Measurements from ENCODE around the gene WDR87. TPM values are rescaled to one million over a fixed set of nuclear protein-coding genes. Genes with fewer than 3 reads are reported as not detected.

The WDR87 gene
- total RNA-seq, 1 experiment from 2014 or later: not detected

GRCh38 chr19:37947778-37948177, 41.4 kb upstream of the WDR87 start:
- in situ Hi-C loops (cut with HindIII; ENCODE audit: low pct_unique_long_range_greater_than_20kb, low sequenced_read_pairs) (no loop called here), intact Hi-C loops (cut with micrococcal nuclease; ENCODE audit: unreplicated experiment) (no loop called here)
- no peak for ATAC-seq
- Histone ChIP-seq H3K9me3 (ENCODE audit: control insufficient read depth, insufficient read depth, low read depth, low read length) (no peaks in the 10 kb centered on the region), H3K4me1 (ENCODE audit: control insufficient read depth, insufficient read depth, low read length) (no peaks in the 10 kb centered on the region; the same call in 1 of the 2 replicates), H3K36me3 (ENCODE audit: control insufficient read depth, insufficient read depth, low read length) (no peaks in the 10 kb centered on the region), H3K27ac (ENCODE audit: low read length) (no peak overlapping the region), H3K27me3 (ENCODE audit: control insufficient read depth, insufficient read depth, low read length) (no peaks in the 10 kb centered on the region), H3K4me3 (ENCODE audit: low read depth in 2 of 2, low read length in 2 of 2) (no peak overlapping the region)
- no peak for TF ChIP-seq POLR2AphosphoS5 (IDR thresholded peaks at IDR 0.05; ENCODE audit: low read depth, low read length)
- TF ChIP-seq, protein P1, sequence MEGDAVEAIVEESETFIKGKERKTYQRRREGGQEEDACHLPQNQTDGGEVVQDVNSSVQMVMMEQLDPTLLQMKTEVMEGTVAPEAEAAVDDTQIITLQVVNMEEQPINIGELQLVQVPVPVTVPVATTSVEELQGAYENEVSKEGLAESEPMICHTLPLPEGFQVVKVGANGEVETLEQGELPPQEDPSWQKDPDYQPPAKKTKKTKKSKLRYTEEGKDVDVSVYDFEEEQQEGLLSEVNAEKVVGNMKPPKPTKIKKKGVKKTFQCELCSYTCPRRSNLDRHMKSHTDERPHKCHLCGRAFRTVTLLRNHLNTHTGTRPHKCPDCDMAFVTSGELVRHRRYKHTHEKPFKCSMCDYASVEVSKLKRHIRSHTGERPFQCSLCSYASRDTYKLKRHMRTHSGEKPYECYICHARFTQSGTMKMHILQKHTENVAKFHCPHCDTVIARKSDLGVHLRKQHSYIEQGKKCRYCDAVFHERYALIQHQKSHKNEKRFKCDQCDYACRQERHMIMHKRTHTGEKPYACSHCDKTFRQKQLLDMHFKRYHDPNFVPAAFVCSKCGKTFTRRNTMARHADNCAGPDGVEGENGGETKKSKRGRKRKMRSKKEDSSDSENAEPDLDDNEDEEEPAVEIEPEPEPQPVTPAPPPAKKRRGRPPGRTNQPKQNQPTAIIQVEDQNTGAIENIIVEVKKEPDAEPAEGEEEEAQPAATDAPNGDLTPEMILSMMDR (IDR thresholded peaks at IDR 0.05): no peak
- TF ChIP-seq REST (IDR thresholded peaks at IDR 0.05; ENCODE audit: insufficient read depth in 1 of 2, low read depth in 2 of 2, low read length in 1 of 2): no peak
- TF ChIP-seq TCF7L2 (IDR thresholded peaks at IDR 0.05; ENCODE audit: low read depth, low read length): no peak
- TF ChIP-seq SIN3A (IDR thresholded peaks at IDR 0.05; ENCODE audit: borderline replicate concordance, insufficient read depth, low read depth, low read length): no peak
- ChIA-PET CTCF (no interaction called here), POLR2A (no interaction called here)
- no peak for DNase-seq (ENCODE audit: low read depth, low spot score)
- no TSS peak for BruUV-seq (replicated peaks)

DNA sequence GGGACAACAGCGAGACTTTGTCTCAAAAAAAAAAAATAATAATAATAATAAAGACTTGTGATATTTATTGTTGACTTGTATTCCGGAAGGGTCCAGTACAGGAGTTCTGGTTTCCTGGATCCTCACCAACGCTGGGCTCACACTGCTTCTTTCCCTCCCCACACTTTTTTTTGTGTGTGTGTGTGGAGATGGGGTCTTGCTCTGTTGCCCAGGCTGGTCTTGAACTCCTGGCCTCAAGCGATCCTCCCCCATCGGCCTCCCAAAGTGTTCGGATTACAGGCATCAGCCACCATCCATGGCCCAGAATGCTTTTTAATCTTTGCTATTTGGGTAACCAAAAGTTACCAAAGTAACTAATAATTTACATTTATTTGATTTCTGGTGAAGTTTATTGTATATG, 39.7 kb upstream of the WDR87 start:
- ChIA-PET POLR2A (no interaction called here), CTCF (no interaction called here)
- Histone ChIP-seq H3K9me3 (ENCODE audit: control insufficient read depth, insufficient read depth, low read depth, low read length) (no peaks in the 10 kb centered on the region), H3K27ac (ENCODE audit: low read length) (no peak overlapping the region), H3K36me3 (ENCODE audit: control insufficient read depth, insufficient read depth, low read length) (no peaks in the 10 kb centered on the region), H3K27me3 (ENCODE audit: control insufficient read depth, insufficient read depth, low read length) (no peaks in the 10 kb centered on the region), H3K4me1 (ENCODE audit: control insufficient read depth, insufficient read depth, low read length) (peaks cover 5% of the 10 kb centered on the region; the same call in 1 of the 2 replicates), H3K4me3 (ENCODE audit: low read depth in 2 of 2, low read length in 2 of 2) (no peak overlapping the region)
- intact Hi-C loops (cut with micrococcal nuclease; ENCODE audit: unreplicated experiment) (no loop called here), in situ Hi-C loops (cut with HindIII; ENCODE audit: low pct_unique_long_range_greater_than_20kb, low sequenced_read_pairs) (no loop called here)
- ATAC-seq (no peak), DNase-seq (ENCODE audit: low read depth, low spot score) (no peak)
- TF ChIP-seq TCF7L2 (IDR thresholded peaks at IDR 0.05; ENCODE audit: low read depth, low read length) (no peak), REST (IDR thresholded peaks at IDR 0.05; ENCODE audit: insufficient read depth in 1 of 2, low read depth in 2 of 2, low read length in 1 of 2) (no peak), SIN3A (IDR thresholded peaks at IDR 0.05; ENCODE audit: borderline replicate concordance, insufficient read depth, low read depth, low read length) (no peak), POLR2AphosphoS5 (IDR thresholded peaks at IDR 0.05; ENCODE audit: low read depth, low read length) (no peak)
- TF ChIP-seq, protein P1 (IDR thresholded peaks at IDR 0.05): no peak
- BruUV-seq (replicated peaks): no TSS peak
